Activated CD4-positive, CD25-positive, alpha-beta regulatory T cell treated with anti-CD3 and anti-CD28 coated beads, Interleukin-2, amount 50 U/mL, for 24 hours (primary cell): ENCODE data around the gene ZNF710.
"Not testable (repeated sequence)": the region's sequence is repeated elsewhere in the genome, so short reads cannot be mapped to it uniquely, and the experiment has no call there.

Source experiments
- ATAC-seq, 2 donors: fragments of 150-1000 bp; cut with Tn5 transposase; one replicate each; pipeline ENCODE4 v1.10.0; 2021; ENCODE audit warnings: mild to moderate bottlenecking in 1 of 2, moderate library complexity in 1 of 2

ZNF710 gene

DNA sequence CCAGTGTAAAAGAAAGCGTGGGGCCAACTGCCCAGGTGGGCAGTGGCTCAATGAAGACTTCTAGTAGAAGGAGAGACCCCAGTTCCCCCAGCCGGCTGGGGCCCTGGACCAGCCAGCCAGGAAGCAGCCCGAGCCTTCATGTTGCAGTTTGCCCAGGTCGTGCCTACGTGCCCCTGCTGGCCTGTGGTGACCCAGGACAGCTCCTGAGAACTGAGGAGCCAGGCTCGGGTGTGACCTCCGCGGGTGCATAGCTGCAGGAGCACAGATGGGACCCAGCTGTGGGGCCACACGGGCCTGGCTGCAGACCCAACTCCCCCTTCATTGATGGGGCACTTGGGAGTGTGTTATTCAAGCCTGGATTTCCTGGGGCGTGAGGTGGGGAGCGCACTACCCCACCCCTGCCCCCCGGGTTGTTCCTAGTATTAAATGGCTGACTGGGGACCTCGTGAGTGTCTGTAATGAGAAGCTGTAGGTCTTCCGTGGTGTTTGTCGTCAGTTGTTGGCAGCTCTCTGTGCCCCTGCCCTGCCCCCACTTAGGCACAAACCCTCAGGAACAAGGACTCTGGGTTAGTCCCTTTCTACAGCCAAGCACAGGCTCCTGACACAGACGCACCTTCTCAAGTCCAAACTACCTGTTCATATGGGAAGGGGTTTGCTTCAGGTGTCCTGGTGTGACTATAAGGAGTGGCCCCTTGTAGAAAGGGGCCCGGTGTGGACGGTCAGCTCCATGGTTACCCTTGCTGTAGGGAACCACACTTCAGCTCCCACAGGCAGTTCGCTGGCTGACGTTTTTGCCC, 62.0 kb downstream of the ZNF710 start:
- ATAC-seq: no peak

DNA sequence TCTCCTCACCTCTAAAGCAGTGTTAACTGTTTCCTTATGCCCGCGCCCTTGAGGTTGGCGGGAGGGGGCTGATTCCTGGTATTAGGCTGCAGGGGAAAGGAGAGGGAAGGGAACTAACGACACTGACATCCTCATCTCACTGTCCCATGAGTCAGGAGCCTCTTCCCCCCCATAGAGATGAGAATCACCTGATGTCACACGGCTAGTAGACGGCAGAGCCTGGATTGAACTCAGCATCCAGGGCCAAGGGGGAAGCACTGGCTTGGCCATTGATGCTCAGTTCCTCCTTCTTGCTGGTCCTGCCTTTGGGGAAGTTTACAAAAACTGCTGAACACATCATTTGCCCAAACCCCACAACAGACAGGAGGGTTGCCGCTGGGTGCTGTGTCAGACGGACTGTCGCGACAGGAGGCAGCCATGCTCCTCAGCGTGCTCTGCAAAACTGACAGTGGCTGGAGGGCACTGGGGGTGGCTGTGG, 62.7 kb downstream of the ZNF710 start:
- ATAC-seq: no peak

DNA sequence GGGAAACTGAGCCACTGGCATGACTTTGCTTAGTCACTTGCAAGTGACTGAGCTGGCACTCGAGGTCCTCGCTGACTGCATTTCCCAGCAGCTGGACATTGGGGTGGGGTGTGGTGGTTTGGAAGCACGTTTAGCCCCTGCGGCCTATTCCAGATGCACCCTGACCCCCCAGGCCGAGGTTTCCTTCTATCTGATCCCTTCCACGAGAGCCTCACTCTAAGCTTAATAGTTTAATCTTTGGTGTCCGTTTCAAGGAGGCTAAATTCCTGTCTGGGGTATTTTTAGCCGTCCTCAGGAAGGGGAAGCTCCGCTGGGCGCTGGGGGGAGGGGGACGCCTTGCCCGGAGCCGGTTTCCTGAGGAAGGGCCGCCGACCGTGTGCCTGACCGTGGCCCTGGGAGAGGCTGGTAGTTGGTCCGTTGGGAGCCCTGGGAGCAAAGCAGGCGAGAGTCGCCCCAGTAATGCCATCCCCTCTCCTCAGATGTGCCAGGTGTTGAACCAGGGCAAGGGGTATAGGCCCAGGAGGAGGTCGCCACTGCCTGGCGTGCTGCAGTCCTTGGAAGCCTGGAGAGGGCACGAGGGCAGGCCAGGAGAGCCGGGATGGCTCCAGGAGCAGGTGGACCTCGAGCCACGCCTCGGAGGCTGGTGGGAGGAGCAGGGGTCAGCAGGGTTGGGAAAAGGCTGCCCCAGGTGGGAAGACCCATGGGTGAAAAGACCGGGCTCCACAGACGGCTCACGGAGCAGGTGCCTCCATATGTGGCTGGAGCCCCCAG, 64.0 kb downstream of the ZNF710 start:
- no peak for ATAC-seq

DNA sequence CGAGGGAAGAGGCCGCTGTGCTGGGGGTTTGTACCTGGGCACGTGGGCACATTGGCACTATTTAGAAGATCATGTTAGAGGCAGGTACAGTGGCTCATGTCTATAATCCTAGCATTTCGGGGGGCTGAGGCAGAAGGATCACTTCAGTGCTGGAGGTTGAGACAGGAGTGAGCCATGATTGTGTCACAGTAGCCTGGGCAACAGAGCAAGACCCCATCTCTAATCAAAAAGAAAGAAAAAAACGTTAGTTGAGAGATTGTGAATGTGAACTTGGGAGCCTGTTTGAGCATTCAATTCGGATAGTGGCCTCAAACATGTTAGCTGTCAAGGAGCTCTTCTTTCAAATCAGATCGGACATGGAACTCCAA, 64.5 kb downstream of the ZNF710 start:
- ATAC-seq: no peak

DNA sequence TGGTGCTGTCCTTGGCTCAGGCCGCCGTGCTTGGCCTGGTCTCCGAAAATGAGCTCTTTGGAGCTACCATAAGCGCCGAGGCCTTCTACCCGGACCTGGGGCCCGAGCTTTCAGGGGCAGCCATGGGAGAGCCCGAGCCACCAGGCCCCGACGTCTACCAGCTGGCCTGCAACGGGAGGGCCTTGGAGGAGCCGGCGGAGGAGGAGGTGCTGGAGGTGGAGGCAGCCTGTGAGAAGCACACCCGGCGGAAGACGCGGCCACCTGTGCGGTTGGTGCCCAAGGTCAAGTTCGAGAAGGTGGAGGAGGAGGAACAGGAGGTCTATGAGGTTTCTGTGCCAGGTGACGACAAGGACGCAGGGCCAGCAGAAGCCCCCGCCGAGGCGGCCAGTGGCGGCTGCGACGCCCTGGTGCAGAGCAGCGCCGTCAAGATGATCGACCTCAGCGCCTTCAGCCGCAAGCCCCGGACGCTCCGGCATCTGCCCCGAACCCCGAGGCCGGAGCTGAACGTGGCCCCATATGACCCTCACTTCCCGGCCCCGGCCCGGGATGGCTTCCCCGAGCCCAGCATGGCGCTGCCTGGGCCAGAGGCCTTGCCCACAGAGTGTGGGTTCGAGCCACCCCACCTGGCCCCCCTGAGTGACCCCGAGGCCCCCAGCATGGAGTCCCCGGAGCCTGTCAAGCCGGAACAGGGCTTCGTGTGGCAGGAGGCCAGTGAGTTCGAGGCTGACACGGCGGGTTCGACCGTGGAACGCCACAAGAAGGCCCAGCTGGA, 66.2 kb downstream of the ZNF710 start:
- no peak for ATAC-seq

DNA sequence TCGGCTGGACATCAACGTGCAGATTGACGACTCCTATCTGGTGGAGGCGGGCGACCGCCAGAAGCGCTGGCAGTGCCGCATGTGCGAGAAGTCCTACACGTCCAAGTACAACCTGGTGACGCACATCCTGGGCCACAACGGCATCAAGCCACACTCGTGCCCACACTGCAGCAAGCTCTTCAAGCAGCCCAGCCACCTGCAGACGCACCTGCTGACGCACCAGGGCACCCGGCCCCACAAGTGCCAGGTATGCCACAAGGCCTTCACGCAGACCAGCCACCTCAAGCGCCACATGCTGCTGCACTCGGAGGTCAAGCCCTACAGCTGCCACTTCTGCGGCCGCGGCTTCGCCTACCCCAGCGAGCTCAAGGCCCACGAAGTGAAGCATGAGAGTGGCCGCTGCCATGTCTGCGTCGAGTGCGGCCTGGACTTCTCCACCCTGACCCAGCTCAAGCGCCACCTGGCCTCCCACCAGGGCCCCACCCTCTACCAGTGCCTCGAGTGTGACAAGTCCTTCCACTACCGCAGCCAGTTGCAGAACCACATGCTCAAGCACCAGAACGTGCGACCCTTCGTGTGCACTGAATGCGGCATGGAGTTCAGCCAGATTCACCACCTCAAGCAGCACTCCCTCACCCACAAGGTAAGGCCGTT, 67.0 kb downstream of the ZNF710 start:
- no peak for ATAC-seq

DNA sequence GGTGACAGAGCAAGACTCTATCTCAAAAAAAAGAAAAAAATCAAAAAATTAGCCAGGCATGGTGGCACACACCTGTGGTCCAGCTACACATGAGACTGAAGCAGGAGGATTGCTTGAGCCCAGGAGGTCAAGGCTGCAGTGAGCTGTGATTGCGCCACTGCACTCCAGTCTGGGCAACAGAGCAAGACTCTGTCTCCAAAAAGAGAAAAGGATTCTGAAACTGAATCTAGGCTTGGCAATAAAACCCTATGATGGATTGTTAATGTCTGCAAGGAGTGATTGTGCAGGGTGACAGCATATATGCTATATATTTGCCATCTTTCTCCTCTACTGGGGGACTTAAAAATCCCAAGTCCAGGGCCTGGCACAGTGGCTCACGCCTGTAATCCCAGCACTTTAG, 69.5 kb downstream of the ZNF710 start:
- ATAC-seq: not testable (repeated sequence)

DNA sequence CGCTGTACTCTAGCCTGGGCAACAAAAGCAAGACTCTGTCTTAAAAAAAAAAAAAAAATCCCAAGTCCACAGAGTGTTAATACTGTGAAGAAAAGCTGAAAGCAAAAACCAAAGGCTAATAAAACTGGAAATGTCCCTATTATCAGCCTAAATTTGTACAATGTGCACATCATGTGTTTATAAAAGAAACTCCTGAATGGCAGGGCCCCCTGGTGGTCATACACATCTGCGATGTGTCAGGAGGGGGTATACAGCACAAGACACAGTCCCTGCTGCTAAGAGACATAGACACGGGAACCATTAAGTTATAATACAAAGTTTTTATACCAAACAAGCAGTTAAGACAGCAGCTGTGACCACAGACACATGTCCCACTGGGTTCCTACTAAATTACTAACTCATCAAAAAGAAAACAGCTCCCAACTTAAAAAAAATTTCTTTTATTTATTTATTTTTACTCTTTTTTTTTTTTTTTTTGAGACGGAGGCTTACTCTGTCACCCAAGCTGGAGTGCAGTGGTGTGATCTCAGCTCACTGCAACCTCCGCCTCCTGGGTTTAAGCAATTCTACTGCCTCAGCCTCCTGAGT, 70.2 kb downstream of the ZNF710 start:
- peak; percentile 83 to 86 for ATAC-seq

DNA sequence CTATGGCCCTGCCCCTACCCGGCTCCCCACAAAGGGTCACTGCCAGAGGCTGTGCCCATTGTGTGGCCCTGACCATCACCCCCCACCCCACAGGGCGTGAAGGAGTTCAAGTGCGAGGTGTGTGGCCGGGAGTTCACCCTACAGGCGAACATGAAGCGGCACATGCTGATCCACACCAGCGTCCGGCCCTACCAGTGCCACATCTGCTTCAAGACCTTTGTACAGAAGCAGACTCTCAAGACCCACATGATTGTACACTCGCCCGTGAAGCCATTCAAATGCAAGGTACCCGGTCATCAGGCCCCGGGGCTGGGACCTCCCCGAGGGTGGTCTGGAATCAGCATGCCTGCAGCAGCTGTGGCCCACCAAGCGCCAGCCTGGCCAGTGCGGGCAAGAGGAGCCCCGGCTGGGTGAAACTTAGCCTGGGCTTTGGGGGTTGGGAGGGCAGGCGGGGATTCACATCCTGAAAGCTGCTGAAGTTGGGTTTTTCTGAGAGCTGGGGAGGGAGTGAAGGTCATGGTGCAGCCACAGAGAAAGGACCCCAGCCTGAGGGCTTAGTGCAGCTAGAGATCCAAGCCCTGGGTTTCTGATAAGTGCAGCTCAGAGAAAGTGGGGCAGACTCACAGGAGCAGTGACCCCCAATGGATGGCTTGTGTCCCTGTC, 72.0 kb downstream of the ZNF710 start:
- no peak for ATAC-seq

DNA sequence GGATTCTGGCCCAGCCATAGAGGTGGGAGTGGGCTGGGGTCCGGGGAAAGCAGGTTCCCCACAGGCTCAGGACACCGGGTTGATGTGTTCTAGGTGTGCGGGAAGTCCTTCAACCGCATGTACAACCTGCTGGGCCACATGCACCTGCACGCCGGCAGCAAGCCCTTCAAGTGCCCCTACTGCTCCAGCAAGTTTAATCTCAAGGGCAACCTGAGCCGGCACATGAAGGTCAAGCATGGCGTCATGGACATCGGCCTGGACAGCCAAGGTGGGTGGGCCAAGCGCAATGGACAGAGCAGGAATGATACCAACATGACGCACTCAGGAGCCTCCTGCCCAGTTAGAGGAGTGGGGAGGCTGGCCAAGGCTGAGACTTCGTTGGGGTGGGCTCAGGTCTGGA, 72.9 kb downstream of the ZNF710 start:
- ATAC-seq: no peak

DNA sequence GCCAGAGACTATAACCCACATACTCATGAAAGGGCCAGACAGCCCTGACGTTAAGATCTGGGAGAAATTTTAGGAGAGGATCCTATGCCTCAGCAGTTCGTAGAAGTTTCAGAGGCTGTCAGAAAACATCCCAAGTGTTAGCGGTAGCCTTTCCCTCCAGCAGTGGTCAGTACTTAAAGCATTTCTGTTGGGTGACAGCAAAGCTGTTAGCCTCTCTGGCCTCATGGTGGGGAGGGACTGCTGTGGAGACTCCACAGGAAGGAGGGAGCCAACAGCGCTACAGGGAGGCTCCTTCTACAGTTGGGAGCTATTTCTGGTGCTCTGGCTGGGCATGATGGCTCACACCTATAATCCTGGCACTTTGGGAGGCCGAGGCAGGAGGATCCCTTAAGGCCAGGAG, 73.8 kb downstream of the ZNF710 start:
- no peak for ATAC-seq

DNA sequence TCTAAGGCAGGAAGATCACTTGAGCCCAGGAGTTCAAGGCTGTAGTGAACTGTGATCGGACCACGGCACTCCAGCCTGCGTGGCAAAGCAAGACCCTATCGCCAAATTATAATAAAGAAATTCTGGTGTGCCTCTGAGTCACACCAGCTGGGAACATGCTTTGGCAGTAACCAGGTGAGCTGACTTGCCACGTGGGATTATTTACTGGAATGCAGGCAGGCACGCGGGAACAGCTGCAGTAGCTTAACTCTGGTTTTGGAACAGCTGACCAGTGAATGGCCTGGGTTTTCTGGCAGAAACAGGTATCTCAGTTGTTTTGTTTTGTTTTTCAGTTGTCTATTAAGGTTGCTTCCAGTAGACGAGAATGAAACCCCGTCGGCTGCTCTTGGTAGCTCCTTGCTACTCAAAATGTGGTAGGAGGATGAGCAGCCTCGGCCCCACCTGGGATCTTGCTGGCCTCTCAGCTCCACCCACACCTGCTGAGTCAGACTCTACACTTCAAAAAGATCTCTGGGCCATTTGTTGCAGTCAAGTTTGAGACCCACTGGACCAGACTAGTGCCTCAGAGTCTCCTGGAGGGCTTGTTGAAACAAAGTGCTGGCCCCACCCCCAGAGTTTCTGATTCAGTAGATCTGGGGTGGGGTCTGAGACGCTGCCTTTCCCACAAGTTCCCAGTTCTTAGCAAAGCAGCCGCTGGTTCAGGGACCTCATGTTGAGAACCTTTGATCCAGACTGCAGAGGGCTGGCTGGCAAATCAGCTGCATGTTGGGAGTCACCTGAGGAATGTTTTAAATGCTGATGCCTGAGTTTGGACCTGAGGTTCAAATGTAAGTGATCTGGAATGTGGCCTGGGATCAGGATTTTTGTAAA, 74.5 kb downstream of the ZNF710 start:
- ATAC-seq: peak; percentile 49 to 73

DNA sequence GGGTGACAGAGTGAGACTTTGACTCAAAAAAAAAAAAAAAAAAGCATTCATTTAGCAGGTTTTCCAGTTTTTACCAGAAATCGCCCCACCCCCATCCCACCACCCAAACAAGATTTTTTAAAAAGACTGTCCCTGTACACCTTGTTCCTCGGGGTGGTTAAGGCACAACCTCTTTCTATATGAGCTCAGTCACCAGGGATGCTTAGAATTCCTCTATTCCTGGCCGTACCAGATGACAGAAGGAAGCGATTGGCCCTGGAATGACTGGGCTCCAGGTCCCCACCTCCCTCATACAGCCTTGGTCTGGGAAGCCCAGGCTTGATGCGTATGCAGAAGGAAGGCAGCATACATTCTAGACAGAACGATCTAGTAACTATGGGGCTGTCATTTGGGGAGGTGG, 75.6 kb downstream of the ZNF710 start:
- no peak for ATAC-seq

DNA sequence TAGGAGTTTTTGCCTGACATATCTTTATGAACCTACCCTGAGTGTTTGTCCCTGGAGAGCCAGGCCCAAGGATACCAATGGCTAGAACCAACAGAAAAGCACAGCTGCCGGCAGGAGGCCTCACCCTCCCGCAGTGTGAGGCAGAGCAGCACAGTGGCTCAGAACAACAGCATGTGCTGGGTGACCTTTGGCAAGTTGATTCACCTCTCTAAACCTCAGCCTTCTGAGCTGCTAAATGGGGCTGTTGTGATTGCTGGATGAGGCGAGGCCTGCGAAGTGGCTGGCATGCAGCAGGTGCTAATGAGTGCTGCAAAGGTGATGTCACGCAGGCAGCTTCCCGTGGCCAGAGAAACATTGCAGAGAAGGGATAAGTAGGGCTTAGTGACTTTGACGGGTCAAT, 77.8 kb downstream of the ZNF710 start:
- peak in 1 of 2 donors; percentile 18 for ATAC-seq

DNA sequence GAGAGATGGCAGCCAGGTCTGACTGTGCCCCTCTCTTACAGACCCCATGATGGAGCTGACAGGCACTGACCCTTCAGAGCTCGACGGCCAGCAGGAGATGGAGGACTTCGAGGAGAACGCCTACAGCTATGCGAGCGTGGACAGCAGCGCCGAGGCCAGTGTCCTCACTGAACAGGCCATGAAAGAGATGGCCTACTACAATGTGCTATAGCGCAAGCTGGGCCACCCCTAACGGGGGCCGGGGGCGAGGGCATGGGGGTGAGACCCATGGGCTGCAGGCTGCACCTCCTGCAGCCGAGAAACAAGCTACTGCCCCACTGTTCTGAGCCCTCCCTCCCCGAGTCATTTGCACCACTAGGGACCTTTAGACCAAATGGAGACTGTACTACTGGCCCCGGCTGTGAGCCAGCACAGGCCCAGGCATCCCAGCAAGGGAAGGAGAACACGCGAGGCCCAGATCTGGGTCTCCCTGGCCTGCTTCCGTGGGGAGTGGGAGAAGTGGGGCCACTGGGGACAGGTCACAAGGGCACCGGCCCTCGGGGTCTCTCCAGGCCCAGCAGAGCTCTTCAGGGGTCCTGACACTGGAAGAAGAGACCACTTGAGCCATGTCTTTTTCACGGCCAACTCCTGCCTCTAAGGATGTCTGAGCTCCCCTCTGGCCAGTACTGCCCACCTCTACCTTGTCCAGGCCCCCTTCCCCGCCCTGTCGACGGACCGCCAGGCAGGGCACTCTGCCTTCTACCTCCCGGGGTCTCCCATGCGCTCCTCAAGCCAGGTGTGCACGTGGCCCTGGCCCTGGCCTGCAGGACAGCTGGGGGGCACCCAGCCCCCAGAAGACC, 78.7 kb downstream of the ZNF710 start:
- no peak for ATAC-seq

DNA sequence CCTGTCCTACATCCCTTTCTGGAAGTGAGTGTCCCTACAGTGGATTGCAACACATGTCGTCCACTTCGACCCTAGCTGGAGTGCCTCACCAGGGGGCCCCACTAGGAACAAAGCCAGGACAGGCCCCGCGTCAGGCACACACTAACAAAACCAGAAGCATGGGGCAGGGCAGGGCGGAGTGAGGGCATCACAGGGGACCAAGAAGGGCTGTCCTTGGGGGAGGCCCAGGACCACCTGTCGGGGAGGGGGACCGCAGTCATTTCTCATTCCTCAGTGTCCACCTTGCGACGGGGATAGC, 79.3 kb downstream of the ZNF710 start:
- no peak for ATAC-seq

DNA sequence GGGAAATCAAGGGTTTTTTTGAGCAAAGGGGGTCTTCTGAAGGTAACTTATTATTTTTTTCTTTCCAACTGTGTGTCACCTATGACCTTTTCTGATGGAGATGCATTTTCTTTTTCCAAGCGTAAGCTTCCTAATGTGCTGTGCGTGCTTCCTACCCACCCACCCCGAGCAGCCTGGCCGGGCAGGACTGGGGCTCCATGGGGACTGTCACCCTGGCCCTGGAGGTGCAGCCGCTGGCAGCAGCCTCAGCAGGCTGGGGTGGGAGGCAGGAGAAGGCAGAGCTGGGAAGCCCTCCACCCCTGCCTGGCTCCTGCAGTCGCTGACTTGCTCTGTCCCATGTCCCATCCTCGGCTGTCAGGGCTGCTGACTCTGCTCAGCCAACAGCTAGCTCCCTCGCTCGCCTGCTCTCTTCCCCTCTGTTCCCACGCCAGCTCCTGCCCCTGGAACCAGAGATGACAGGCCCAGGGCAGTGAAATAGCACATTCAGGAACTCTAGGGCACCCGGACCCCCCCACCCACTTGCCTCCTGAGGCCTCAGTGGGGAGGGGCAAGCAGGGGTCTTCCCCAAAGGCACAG, 79.8 kb downstream of the ZNF710 start:
- ATAC-seq: no peak

DNA sequence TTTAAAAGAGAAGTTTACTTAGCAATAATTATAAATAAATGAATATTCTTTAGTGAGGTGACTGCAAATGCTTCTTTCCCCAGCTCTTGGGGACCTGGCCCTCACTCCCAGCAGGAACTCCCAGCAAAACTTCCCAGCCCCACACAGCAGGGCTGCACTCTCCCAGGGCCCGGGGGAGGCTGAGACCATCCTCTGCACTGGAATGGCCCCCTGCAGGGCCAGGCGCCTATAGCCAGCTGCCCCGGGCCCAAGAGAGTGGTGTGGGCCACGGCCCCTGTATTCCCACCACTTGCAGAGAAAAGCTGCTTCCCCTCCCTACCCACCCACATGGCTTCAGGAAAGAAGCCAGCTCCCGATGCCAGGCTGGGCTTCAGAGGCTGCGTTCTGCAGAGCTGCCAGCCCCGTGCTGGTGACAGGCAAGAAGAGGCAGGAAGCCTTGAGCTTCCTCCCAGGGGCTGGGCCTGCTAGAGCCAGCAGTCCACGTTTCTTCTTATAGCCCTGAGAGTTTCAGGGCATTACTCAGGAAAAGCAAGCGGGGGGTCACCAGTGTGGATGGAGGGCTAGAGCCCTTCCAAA, 81.1 kb downstream of the ZNF710 start:
- ATAC-seq: no peak

DNA sequence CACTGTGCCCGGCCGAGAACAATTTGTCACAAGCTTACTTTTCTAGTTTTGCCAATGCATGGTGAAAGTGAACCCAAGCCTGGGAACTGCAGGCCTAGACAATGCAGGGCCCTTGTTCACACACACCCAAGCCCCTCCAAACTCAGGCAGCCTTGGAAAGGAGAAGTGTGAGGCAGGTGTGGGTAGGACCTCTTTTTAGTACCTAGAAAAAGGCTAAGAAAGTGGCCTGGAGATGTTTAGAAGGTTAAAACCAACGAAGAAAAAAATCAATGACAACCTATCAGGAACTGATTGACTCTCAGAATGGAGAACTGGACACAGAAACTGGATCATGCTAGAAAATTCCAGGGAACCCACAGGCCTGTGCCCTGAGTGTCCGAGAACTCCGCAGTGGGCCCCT, 82.3 kb downstream of the ZNF710 start:
- no peak for ATAC-seq
